GM12872 (cell line): Measurements from ENCODE around the gene RPLP2.

Experiments used
- CTCF ChIP-seq: IDR thresholded peaks from 3 replicates; pipeline ENCODE4 v1.5.1; 2011; ENCODE audit warnings: low read depth, mild to moderate bottlenecking, low read length, moderate library complexity; ENCODE audit not compliant: insufficient read depth

Gene RPLP2

GRCh38 chr11:853682-854448 is 44.1 kb downstream of the RPLP2 start:
- no peak for TF ChIP-seq CTCF

GRCh38 chr11:854601-855329 is 45.0 kb downstream of the RPLP2 start:
- TF ChIP-seq CTCF = no peak

GRCh38 chr11:855330-855674 is 45.5 kb downstream of the RPLP2 start:
- no peak for TF ChIP-seq CTCF

- TF ChIP-seq CTCF = no peak
These were observed 46.0 kb downstream of the RPLP2 start for GRCh38 chr11:855796-856195.

- no peak for TF ChIP-seq CTCF
These were observed 46.6 kb downstream of the RPLP2 start for GRCh38 chr11:856397-856796.

- no peak for TF ChIP-seq CTCF
These were observed 48.4 kb downstream of the RPLP2 start for GRCh38 chr11:858053-858761.

- no peak for TF ChIP-seq CTCF
These were observed 49.1 kb downstream of the RPLP2 start for GRCh38 chr11:858762-859339.
